Measurements from ENCODE around the gene CTNNBL1. TPM values are rescaled to one million over a fixed set of nuclear protein-coding genes. Genes with fewer than 3 reads are reported as not detected.

The CTNNBL1 gene
- total RNA-seq, 1 donor from 2014 or later: 52.9 TPM

DNA sequence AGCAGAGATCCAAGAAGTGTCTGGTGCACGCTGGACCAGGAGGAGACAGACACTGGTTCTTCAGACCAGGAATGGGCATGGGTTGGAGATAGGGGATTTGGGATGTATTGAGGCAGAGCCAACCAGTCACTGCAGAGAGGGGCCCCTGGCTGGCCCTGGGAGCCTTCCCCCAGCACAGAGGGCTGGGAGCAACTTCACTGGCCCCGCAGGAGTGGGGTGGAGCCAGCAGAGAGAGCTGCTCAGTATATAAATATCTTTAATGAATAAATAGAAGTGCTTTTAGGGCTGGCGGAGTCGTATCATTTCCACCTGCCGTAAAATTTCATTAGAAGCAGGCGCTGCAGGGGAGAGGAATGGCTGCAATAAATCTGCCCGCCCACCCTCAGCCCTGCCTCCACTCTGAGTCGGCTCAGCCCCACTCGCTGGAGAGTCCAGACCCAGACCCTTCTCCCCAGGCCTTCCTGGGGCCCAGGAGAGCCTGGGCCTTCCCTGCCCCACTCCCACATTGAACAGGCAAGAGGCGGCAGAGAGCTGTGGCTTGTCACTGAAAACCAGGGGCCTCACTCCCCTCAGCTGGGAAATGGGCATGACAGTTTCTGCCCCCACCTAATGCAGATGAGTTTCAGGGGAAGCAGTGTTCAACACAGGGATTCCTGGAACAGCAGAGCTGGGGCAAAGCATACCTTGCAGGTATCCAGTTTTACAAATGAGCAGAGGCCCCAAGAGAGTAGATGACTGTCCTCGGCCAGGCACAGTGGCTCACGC lies 185.2 kb downstream of the CTNNBL1 start:
- no peak for DNase-seq (ENCODE audit: low spot score)

DNA sequence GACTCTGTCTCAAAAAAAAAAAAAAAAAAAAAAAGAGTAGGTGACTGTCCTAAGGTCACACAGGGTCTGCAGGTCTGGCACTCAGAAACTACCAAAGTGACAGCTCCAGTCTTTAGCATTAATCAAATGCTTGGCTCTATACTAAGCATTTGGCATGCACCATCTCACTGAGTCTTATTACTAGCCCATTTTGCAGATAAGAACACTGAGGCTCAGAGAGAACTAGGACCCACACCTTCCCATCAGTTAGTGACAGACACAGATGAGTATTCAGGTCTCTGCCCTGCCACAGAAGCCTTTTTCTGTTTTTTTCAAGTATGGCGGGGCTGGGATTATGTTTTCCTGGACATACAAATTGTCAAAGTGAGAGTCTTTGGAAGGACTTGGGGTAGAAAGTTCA lies 186.0 kb downstream of the CTNNBL1 start:
- DNase-seq (ENCODE audit: low spot score): no peak

DNA sequence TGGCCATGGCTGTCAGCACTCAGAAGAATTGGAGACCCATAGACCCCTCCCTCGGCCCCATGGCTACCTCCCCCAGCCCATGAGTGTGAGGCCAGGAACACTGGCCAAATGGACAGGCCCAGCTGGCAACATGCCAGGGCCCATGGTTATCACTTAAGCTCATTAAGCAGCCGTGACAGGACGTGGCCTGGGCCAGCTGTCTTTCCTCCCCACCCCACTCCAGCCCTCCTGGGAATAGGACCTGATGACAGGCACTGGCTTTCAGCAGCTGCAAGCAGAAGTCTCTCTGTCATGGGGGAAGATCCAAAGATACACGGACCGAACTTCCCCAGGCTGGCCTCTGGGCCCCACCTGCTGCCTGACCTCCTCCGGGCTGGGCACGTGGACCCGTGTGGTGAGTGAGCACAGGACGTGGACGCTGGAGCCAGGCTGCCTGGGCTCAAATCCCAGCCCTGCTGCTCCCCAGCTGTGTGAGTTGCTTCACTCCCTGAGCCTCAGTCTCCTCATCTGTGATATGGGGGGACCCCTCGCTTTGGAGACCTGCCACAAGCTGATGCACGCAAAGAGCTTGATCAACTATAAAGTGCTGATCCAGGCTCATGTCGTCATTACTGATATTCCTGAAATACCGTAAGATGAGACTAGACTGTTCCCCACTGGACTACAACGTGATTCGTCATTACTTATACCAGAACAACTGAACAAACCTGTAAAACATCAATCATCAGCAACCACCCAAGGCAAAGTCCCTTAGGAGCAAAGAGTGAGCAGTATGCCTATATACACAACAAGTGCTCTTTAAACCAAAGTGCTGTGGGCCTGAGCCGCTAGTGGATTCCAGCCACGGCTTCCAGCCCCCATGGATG lies 187.1 kb downstream of the CTNNBL1 start:
- no peak for DNase-seq (ENCODE audit: low spot score)

DNA sequence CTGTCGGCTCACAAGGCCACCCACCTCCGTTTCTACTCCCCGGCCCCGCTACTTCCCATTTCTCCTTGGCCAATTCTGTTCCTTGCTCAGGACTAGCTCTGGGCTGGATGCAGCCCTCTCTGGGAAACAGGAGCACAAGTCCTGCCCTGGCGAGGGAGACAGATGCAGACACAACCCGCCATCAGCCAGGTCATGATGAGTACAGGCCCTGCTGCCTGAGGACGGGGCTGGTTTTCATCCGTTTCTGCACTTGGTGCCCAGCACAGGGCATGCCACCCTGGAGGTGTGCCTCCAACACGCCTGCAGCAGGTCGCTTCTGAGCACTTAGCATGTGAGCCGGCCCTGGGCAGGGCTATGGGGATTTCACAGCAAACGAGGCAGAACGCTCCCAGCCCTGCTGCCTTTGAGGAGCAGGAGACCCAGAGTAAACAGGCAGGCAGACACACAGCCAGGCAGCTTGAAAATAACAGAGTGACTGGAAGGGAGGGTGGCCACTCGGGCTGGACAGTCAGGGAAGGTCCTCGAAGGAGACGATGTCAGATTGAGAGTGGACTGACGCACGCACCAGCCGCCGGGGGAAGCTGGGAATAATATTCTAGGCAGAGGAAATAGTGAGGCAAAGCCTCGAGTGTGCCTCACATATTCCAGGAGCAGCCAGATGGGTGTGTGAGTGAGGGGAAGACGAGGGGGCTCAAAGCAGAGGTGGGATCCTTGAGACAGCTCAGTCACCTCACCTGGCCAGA lies 187.9 kb downstream of the CTNNBL1 start:
- no peak for DNase-seq (ENCODE audit: low spot score)

DNA sequence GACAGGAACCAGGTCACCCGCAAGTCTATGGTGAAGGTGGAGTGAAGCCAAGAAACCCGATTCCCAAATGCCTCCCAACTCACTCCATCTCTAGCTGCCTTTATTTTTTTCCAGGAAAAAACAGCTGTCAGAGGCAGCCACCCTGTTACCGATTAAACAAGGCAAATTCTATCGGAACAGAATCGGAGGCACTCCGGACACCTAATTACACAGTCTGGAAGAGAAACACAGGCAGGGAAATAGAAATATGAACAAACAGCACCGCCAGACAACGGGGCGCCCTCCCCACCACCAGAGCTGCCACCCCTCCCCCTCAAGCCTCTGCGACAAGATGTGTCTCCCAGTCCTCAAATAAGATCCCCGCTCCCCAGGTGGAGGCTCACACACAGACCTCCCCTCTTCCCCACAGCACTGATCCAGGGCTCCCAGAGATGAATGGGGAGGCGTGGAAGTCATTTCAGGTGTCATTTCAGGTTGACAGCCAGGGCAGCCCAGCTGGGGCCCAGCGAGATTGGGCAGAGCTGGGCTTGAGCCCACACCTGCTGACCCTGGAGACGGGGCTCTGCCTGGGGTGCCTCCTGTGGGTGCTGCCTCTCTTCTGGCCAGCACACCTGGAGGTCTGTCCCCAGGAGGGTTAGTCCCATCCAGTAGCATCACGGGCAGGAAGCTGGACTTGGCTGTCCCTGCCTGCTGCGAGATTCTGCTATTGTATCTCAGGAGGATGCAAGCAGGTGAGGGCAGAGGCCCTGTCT lies 189.3 kb downstream of the CTNNBL1 start:
- no peak for DNase-seq (ENCODE audit: low spot score)

DNA sequence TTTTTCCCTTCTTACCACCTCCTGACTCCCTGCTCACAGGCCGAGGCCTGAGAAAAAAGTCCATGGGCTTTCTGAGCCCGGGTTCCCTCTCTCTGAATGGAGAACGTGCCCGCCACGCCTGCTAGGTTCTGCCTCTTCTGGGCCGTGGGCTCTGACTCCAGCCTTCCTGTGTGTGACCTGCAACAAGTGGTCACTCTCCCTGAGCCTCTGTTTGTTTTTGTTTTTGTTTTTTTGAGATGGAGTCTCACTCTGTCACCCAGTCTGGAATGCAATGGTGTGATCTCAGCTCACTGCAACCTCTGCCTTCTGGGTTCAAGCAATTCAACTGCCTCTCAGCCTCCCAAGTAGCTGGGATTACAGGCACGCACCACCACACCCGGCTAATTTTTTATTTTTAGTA lies 191.2 kb downstream of the CTNNBL1 start:
- no peak for DNase-seq (ENCODE audit: low spot score)

DNA sequence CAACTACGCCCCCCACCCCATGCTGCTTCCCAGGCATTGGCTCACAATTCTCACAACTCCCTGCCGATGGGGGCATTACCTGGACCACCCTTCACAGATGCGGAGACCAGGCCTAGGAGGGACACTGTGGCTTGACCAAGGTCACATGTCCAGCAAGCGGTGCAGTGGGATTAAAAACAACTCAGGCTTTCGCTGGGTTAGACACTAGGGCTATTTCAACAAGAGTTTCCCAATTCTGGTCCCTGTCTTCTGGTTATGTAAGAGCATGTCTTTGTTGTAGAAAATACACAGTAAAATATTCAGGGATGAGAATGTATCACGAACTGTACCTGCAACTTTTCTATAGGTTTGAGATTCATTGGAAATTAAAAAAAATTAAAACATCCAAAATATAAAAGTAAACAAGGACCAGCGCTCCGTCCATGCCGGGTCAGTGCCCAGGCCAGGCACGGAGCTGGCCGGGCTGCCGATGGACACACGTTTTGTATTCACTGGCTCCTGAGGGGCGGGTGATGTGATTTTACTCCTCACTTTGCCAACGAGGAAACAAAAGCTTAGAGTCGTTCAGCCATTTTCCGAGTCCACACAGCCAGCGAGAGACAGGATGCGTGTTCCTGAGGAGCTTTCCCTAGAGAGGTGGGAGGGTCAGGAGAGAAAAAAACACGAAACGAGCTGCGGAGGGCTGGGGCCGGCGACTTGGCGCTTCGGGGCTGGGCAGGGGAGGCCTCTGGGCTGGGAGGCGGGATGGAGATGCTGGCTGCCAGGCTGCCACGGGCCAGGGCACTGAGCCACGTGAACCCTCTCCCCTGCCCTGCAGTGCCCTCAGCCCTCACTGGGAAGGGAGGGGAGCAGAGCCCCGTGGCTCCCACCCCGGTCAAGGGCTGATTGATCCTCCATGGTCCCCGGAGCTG lies 192.0 kb downstream of the CTNNBL1 start:
- DNase-seq (ENCODE audit: low spot score): no peak

DNA sequence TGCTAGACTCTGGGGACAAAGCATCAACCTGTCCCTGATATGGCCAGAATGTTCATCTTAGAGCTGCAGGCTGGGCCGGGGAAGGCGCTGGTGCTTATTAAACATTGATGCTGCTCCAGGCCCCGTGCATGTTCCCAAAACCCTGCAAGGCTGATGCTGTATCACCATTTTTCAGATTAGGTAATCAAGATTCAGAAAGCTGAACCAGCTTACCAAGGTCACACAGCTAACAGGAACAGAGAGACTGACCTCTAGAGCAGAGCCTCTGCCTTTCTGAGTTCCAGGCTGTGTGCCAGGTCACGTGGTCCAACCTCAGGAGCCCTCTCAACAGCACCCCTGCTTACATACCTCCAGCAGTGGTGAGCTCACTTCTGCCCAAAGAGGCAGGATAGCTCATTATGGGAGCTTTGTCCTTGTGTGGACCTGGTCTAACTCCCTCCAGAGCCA lies 193.0 kb downstream of the CTNNBL1 start:
- DNase-seq (ENCODE audit: low spot score): no peak

DNA sequence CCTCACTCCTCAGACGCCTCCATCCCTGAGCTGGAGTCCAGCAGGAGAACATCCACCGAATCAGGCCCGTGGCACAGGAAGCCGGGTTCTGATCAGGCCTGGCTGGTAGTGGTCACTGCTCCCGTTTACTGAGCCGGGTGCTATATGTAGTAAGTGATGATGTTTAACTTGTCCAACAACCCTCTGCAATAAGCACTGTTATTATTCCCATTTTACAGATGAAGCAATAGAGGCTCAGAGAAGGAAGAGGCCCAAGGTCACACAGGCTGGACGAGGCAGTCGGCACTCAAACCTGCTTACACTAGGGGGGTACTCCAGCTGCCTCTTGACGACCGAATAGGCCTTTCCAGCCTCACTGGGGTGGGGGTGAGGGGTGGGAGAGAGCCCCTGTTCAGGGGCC lies 194.8 kb downstream of the CTNNBL1 start:
- DNase-seq (ENCODE audit: low spot score): no peak

DNA sequence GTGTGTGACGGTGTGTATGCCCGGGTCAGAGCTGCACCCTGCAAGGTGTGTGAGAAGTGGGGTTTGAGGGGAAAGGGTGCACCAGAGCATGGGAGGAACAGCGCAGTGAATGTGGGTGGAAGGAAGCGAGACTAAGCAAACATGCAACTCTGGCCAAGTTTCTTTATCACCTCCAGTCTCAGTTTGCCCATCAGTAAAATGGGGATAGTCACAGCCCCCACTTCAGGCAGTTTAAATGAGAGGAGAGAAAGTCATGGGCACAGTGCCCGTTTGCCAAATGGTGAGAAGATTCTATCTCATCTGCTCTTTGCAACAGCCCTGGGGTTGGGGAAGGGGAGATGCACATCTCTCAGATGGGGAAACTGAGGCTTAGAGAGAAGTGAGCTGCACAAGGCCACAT lies 196.3 kb downstream of the CTNNBL1 start:
- no peak for DNase-seq (ENCODE audit: low spot score)

DNA sequence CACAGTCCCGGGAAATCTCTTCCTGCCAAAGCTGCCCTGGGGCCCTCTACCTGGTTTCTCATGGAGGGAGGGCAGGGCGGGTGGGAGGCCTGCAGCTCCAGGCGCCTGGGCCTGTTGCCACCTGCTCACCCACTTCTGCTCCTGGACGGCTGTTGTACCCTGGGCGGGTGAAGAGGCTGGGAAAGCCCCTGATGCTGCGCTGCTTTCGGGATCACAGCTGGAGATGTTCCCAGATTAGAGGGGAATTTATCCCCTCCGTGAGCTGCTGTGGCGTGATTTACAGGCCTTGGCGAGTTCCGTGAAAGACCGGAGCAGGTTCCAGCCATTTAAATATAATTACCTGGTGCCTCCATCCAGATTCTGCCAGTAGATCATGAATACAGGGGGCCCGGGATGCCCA lies 196.8 kb downstream of the CTNNBL1 start:
- no peak for DNase-seq (ENCODE audit: low spot score)

DNA sequence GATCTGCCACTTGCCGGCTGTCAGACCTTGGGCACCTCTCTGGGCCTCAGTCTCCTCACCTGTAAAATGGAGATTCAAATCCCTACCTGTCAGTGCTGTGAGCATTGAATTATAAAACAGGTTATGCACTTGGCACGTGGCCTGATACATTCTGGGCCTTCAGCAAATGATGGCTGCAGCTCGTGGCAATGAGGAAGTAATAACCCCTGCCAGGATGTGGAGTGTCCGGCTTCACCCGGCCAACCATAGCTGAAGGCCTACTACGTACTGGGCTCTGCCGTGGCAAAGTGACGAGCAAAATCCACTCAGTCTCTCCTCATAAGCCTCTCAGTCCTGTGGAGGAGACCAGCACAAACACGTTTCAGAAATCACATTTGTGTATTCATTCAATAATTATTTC lies 198.2 kb downstream of the CTNNBL1 start:
- no peak for DNase-seq (ENCODE audit: low spot score)

DNA sequence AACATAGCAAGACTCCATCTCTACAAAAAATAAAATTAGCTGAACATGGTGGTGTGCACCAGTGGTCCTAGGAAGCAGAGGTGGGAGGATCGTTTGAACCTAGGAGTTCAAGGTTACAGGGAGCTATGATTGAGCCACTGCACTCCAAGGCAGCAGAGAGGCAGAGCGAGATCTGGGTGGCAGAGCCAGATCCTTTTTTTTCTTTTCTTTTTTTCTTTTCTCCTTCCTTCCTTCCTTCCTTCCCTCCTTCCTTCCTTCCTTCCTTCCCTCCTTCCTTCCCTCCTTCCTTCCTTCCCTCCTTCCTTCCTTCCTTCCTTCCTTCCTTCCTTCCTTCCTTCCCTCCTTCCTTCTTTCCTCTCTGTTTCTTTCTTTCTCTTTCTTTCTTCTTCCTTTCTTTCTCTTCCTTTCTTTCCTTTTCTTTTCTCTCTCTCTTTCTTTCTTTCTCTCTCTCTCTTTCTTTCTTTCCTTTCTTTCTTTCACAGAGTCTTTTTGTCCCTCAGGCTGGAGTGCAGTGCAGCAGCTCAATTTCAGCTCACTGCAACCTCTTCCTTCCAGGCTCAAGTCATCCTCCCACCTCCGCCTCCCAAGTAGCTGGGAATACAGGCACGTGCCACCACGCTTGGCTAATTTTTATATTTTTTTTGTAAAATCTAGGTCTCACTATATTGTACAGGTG lies 199.9 kb downstream of the CTNNBL1 start:
- DNase-seq (ENCODE audit: low spot score): no peak

DNA sequence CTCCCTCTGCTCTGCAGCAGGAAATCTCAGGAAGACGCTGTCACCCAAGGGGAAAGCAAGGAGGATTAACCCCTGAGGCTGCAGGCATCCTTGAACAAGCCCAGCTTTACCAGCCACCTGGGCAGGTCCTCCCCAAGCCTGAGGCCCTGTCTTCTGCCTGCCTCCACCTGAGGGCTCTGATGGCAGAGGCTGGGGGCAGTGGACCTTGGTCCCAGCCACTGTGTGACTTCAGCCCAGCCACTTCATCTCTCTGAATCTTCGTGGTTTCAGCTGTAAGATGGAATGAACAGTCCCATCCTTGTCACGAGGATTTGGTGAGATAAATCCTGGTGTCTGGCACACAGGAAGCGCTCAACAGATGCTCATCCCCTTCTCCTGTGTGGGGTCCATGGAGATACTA lies 200.6 kb downstream of the CTNNBL1 start:
- DNase-seq (ENCODE audit: low spot score): no peak

DNA sequence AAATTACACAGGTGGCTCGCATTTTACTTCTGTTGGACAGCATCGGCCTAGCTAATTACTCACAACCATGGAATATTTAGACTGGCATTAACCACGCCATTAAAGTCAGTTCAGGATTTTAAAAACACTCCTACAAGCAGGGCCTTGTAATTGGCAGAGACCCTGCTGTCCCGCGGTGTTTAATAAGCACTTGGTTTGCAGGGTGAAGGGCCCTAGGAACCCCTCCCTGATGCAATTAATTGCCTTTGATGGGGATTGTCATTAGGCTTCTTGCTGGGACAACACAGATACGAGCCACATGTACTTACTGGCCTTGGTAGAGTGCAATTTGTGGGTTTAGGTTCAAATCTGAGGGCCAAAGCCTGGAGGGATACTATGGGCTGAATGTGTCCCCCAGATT lies 201.3 kb downstream of the CTNNBL1 start:
- no peak for DNase-seq (ENCODE audit: low spot score)

DNA sequence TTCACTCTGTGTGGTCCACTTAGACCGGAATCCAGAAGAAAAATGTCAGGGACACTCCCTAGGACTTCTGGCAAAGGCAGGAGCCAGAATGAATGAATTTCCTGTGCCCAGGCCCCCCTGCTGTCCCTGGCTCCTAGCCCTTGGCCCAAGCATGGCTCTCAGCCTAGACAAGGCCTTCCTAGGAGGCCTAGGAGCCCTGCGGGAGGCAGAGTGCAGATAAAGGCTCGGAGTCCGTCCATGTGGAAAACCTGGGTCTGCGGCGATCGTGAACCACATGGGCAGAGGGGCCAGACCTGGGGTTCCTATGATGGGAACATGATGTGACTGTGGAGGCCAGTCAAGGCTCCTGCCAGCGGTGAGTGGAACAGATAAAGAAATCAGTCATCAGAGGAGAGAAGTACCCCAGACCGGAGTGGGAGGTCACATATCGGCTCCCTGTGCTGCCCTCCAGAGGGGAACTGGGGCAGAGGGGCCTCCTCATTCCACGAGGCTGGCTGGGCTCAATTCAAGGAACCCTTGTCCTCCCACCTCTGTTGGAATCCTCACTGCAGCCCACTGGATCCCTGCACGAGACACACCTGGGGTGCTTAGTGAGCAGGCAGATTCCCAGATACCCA lies 203.2 kb downstream of the CTNNBL1 start:
- no peak for DNase-seq (ENCODE audit: low spot score)

DNA sequence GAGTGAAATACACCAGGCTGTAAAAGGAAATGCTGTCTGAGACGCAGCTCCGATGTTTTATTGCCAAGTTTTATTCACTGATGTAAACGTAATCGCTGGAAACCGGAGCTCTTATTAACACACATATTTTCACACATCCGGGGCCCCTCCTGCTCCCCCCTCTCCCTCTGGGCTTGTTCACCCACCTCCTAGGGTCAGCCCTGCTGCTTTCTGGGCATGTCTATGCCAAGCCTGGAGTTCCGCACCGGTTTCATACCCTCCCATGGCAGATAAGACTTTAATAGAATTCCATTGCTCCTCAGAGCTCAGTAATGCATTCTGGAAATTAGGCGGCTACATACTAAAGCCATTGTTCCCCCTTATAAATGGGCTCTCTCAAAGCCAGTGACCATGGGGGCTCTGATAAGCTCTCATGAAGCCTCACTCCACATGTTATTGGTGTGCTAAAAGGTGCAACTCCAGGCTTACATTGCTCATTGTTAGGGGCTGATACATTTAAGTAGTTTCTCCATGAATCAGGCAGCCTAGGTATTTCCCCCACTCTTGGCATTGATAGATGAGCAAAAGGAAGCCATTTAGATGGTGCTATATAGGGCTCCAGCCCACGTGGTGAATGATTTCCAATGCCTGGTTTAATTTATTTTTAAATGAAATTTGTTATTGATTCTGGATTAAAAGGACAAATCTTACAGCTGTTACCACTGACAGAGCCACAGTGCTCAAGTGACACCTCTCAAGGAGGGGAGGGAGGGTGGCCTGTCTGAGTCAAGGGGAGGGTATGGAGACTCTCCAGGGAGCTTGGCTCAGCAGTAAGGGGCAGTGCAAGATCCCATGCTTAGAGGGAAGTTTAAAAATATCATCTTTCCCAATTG lies 204.6 kb downstream of the CTNNBL1 start:
- DNase-seq (ENCODE audit: low spot score): no peak

All from ureter (tissue), 1 donor.